Peyer's patch (tissue), 4 donors: ENCODE measurements around the gene MYH7. TPM values are rescaled to one million over a fixed set of nuclear protein-coding genes. Genes with fewer than 3 reads are reported as not detected.
A peak's percentile ranks its signal among the peaks of the same experiment; 100 is the strongest.

Experiments used
- DNase-seq, 3 donors: peaks; one replicate each; pipeline ENCODE4 v3.0.0-alpha.2; 2017 to 2019
- H3K27ac ChIP-seq, 4 donors: fragments of 200-600 bp; sonication (generic); one replicate each; pipeline ENCODE4 v1.5.1; 2016 to 2019
- H3K27me3 ChIP-seq, 2 donors: fragments of 200-600 bp; sonication (generic); one replicate each; pipeline ENCODE4 v1.5.1; 2019
- H3K36me3 ChIP-seq, 3 donors: fragments of 200-600 bp; sonication (generic); one replicate each; pipeline ENCODE4 v1.5.1; 2016 to 2019
- H3K4me1 ChIP-seq, 4 donors: fragments of 200-600 bp; sonication (generic); one replicate each; pipeline ENCODE4 v1.5.1; 2016 to 2019
- H3K4me3 ChIP-seq, 4 donors: fragments of 200-600 bp; sonication (generic); 1 replicate in 3 of 4; 2 replicates in 1 of 4; pipeline ENCODE4 v1.5.1; 2016 to 2019; ENCODE audit warnings: mild to moderate bottlenecking in 1 of 4
- H3K9me3 ChIP-seq, 4 donors: fragments of 200-600 bp; sonication (generic); one replicate each; pipeline ENCODE4 v1.5.1; 2016 to 2019; ENCODE audit warnings: mild to moderate bottlenecking in 1 of 4
- CTCF ChIP-seq, 6 experiments: fragments of 450-650 bp in 4 of 6; fragments of 200-600 bp in 2 of 6; sonication (generic) in 1 of 6; IDR thresholded peaks; one replicate each; pipeline ENCODE4 v1.5.1; 2017 to 2019; ENCODE audit warnings: antibody characterized with exemption in 6 of 6, mild to moderate bottlenecking in 3 of 6, moderate library complexity in 1 of 6
- POLR2A ChIP-seq, 2 donors: fragments of 450-650 bp; IDR thresholded peaks; one replicate each; pipeline ENCODE4 v1.5.1; 2017; ENCODE audit warnings: antibody characterized with exemption in 2 of 2, mild to moderate bottlenecking in 2 of 2, moderate library complexity in 2 of 2
- total RNA-seq, 4 donors: library from RNA; depleted of rRNA; stranded (reverse); fragments of >200 nt; gene quantifications; one replicate each; pipeline ENCODE4 v1.1.0, GENCODE V29; 2016

Gene MYH7
- total RNA-seq, 4 donors from 2014 or later, result 0.18 to 0.40 (median 0.19) TPM; not detected in 1

GRCh38 chr14:23434488-23435222 is 805 bp downstream of the MYH7 start:
- H3K27me3 ChIP-seq, result no peaks in the 10 kb centered on the region
- peak in 1 of 3 donors; percentile 17 for DNase-seq
- no peaks in the 10 kb centered on the region for H3K36me3 ChIP-seq
- no peak overlapping the region for H3K4me3 ChIP-seq
- TF ChIP-seq POLR2A (IDR thresholded peaks at IDR 0.05) (no peak), CTCF (IDR thresholded peaks at IDR 0.05) (no peak)
- no peak overlapping the region for H3K27ac ChIP-seq
- no peaks in the 10 kb centered on the region for H3K9me3 ChIP-seq
- no peaks in the 10 kb centered on the region for H3K4me1 ChIP-seq

- Histone ChIP-seq H3K9me3 (no peaks in the 10 kb centered on the region), H3K4me1 (no peaks in the 10 kb centered on the region), H3K36me3 (no peaks in the 10 kb centered on the region), H3K27me3 (no peaks in the 10 kb centered on the region), H3K4me3 (no peak overlapping the region), H3K27ac (no peak overlapping the region)
- DNase-seq, result peak in 1 of 3 donors; percentile 10
- no peak for TF ChIP-seq CTCF (IDR thresholded peaks at IDR 0.05)
Measured at GRCh38 chr14:23433457-23433856, 2.0 kb downstream of the MYH7 start.

- Histone ChIP-seq H3K27ac (no peak overlapping the region), H3K36me3 (no peaks in the 10 kb centered on the region), H3K9me3 (no peaks in the 10 kb centered on the region), H3K27me3 (no peaks in the 10 kb centered on the region), H3K4me3 (no peak overlapping the region), H3K4me1 (no peaks in the 10 kb centered on the region)
- peak in 2 of 3 donors; percentile 23 to 31 for DNase-seq
- no peak for TF ChIP-seq CTCF (IDR thresholded peaks at IDR 0.05)
- no peak for TF ChIP-seq POLR2A (IDR thresholded peaks at IDR 0.05)
Measured at GRCh38 chr14:23432946-23433345, 2.5 kb downstream of the MYH7 start.

GRCh38 chr14:23432102-23432925 is 3.1 kb downstream of the MYH7 start:
- peak in 1 of 3 donors; percentile 41 for DNase-seq
- no peak for TF ChIP-seq CTCF (IDR thresholded peaks at IDR 0.05)
- TF ChIP-seq POLR2A (IDR thresholded peaks at IDR 0.05), result no peak
- no peaks in the 10 kb centered on the region for H3K27me3 ChIP-seq
- H3K9me3 ChIP-seq, result no peaks in the 10 kb centered on the region
- H3K4me1 ChIP-seq, result no peaks in the 10 kb centered on the region
- H3K27ac ChIP-seq, result no peak overlapping the region
- H3K36me3 ChIP-seq, result no peaks in the 10 kb centered on the region
- no peak overlapping the region for H3K4me3 ChIP-seq

- Histone ChIP-seq H3K4me3 (no peak overlapping the region), H3K4me1 (no peaks in the 10 kb centered on the region), H3K27me3 (no peaks in the 10 kb centered on the region), H3K9me3 (no peaks in the 10 kb centered on the region), H3K36me3 (no peaks in the 10 kb centered on the region), H3K27ac (no peak overlapping the region)
- peak in 2 of 3 donors; percentile 24 to 28 for DNase-seq
- TF ChIP-seq POLR2A (IDR thresholded peaks at IDR 0.05) (no peak), CTCF (IDR thresholded peaks at IDR 0.05) (no peak)
Measured at GRCh38 chr14:23431486-23431885, 4.0 kb downstream of the MYH7 start.
